Activated T-helper 2 cell treated with anti-CD3 and anti-CD28 coated beads, Interferon-gamma antibody, Interleukin-2, Interleukin-4, amounts not matched to agents 10 μg/mL and 5 μg/mL and 100 μg/mL, durations not matched to agents 14 hours and 24 hours and 36 hours (primary cell): Measurements from ENCODE around the gene TTC32. TPM values are rescaled to one million over a fixed set of nuclear protein-coding genes. Genes with fewer than 3 reads are reported as not detected.
A peak's percentile ranks its signal among the peaks of the same experiment; 100 is the strongest.

Experiments
- DNase-seq: peaks from one replicate; pipeline ENCODE4 v3.0.0; 2021; ENCODE audit warnings: low spot score
- H3K27ac Mint-ChIP-seq: one replicate; pipeline ENCODE4 v1.8.0; 2021; ENCODE audit warnings: mixed read lengths
- H3K27me3 Mint-ChIP-seq: one replicate; pipeline ENCODE4 v1.8.0; 2021; ENCODE audit warnings: low read depth, mixed read lengths
- H3K36me3 Mint-ChIP-seq: one replicate; pipeline ENCODE4 v1.8.0; 2021; ENCODE audit warnings: low read depth, mixed read lengths
- H3K4me1 Mint-ChIP-seq: one replicate; pipeline ENCODE4 v1.8.0; 2021; ENCODE audit warnings: low read depth, mixed read lengths
- H3K4me3 Mint-ChIP-seq: one replicate; pipeline ENCODE4 v1.8.0; 2021; ENCODE audit warnings: low read depth, mild to moderate bottlenecking, moderate library complexity, mixed read lengths
- H3K9me3 Mint-ChIP-seq: one replicate; pipeline ENCODE4 v1.8.0; 2021; ENCODE audit warnings: mixed read lengths
- intact Hi-C: fragments of 100-400 bp; cut with micrococcal nuclease; formaldehyde crosslinking; loops from one replicate; pipeline ENCODE4 v1.15.1; 2023
- total RNA-seq: library from RNA; stranded (reverse); gene quantifications from 2 replicates; pipeline ENCODE4 v1.2.3, GENCODE V29; 2022

The TTC32 gene
- total RNA-seq, 1 donor from 2014 or later = 14.8 TPM

GRCh38 chr2:19868224-19868623 lies 33.6 kb downstream of the TTC32 start:
- Mint-ChIP-seq H3K4me1 (peaks cover 22% of the 10 kb centered on the region), H3K27me3 (no peaks in the 10 kb centered on the region), H3K27ac (no peak overlapping the region), H3K36me3 (no peaks in the 10 kb centered on the region), H3K9me3 (no peaks in the 10 kb centered on the region), H3K4me3 (no peak overlapping the region)
- intact Hi-C loops = loop anchor here (2.0 to 5.0 kb wide), 3 partner anchors 27 to 1481 kb away; no protein-coding TSS in a partner anchor
- no peak for DNase-seq

- H3K27ac Mint-ChIP-seq = no peak overlapping the region
- intact Hi-C loops = loop anchor here (5.0 kb wide), 2 partner anchors 519 to 1479 kb away; no protein-coding TSS in a partner anchor
- H3K27me3 Mint-ChIP-seq = peaks cover 1% of the 10 kb centered on the region
- H3K4me3 Mint-ChIP-seq = no peak overlapping the region
- peaks cover 22% of the 10 kb centered on the region for H3K4me1 Mint-ChIP-seq
- H3K9me3 Mint-ChIP-seq = no peaks in the 10 kb centered on the region
- H3K36me3 Mint-ChIP-seq = no peaks in the 10 kb centered on the region
- DNase-seq = no peak
Measured at GRCh38 chr2:19866771-19867170, 35.0 kb downstream of the TTC32 start.

GRCh38 chr2:19865151-19865550 lies 36.6 kb downstream of the TTC32 start:
- Mint-ChIP-seq H3K4me3 (no peak overlapping the region), H3K9me3 (no peaks in the 10 kb centered on the region), H3K27ac (peak overlapping the region; percentile 11), H3K36me3 (no peaks in the 10 kb centered on the region), H3K4me1 (peaks cover 22% of the 10 kb centered on the region), H3K27me3 (peaks cover 1% of the 10 kb centered on the region)
- no peak for DNase-seq
- intact Hi-C loops = loop anchor here (5.0 kb wide), 2 partner anchors 518 to 1478 kb away; no protein-coding TSS in a partner anchor

- H3K27me3 Mint-ChIP-seq = peaks cover 1% of the 10 kb centered on the region
- peaks cover 18% of the 10 kb centered on the region for H3K4me1 Mint-ChIP-seq
- no peaks in the 10 kb centered on the region for H3K9me3 Mint-ChIP-seq
- intact Hi-C loops = loop anchor here (5.0 kb wide), 2 partner anchors 97 to 502 kb away; no protein-coding TSS in a partner anchor
- no peak overlapping the region for H3K27ac Mint-ChIP-seq
- H3K4me3 Mint-ChIP-seq = no peak overlapping the region
- no peaks in the 10 kb centered on the region for H3K36me3 Mint-ChIP-seq
- DNase-seq = no peak
Measured at GRCh38 chr2:19864381-19864780, 37.4 kb downstream of the TTC32 start.

- no peak overlapping the region for H3K4me3 Mint-ChIP-seq
- intact Hi-C loops = loop anchor here (1.0 to 5.0 kb wide), 5 partner anchors 96 to 1428 kb away; no protein-coding TSS in a partner anchor
- H3K27me3 Mint-ChIP-seq = peaks cover 1% of the 10 kb centered on the region
Measured at GRCh38 chr2:19863303-19864041, 38.3 kb downstream of the TTC32 start.

GRCh38 chr2:19861813-19862212 lies 40.0 kb downstream of the TTC32 start:
- Mint-ChIP-seq H3K36me3 (no peaks in the 10 kb centered on the region), H3K4me1 (peaks cover 10% of the 10 kb centered on the region), H3K27me3 (peaks cover 8% of the 10 kb centered on the region), H3K9me3 (no peaks in the 10 kb centered on the region), H3K4me3 (no peak overlapping the region), H3K27ac (no peak overlapping the region)
- no peak for DNase-seq
- intact Hi-C loops = loop anchor here (5.0 kb wide), 2 partner anchors 95 to 500 kb away; no protein-coding TSS in a partner anchor

More at GRCh38 chr2:19863303-19864041, 38.3 kb downstream of the TTC32 start:
- peak; percentile 50 for DNase-seq
- Mint-ChIP-seq H3K36me3 (no peaks in the 10 kb centered on the region), H3K4me1 (peaks cover 13% of the 10 kb centered on the region), H3K9me3 (no peaks in the 10 kb centered on the region), H3K27ac (no peak overlapping the region)

- peaks cover 7% of the 10 kb centered on the region for H3K4me1 Mint-ChIP-seq
- intact Hi-C loops = loop anchor here (5.0 kb wide), 2 partner anchors 93 to 498 kb away; no protein-coding TSS in a partner anchor
Measured at GRCh38 chr2:19860022-19860421, 41.8 kb downstream of the TTC32 start.

GRCh38 chr2:19859565-19859964 lies 42.2 kb downstream of the TTC32 start:
- Mint-ChIP-seq H3K4me1 (peaks cover 3% of the 10 kb centered on the region), H3K4me3 (no peak overlapping the region)
- intact Hi-C loops = no loop called here

More at GRCh38 chr2:19860022-19860421, 41.8 kb downstream of the TTC32 start:
- Mint-ChIP-seq H3K4me3 (no peak overlapping the region), H3K36me3 (no peaks in the 10 kb centered on the region), H3K27me3 (peaks cover 14% of the 10 kb centered on the region), H3K9me3 (no peaks in the 10 kb centered on the region), H3K27ac (no peak overlapping the region)
- no peak for DNase-seq

GRCh38 chr2:19857806-19858205 lies 44.0 kb downstream of the TTC32 start:
- DNase-seq = no peak
- Mint-ChIP-seq H3K4me1 (no peaks in the 10 kb centered on the region), H3K4me3 (no peak overlapping the region), H3K27me3 (peaks cover 14% of the 10 kb centered on the region), H3K27ac (no peak overlapping the region), H3K36me3 (no peaks in the 10 kb centered on the region), H3K9me3 (no peaks in the 10 kb centered on the region)
- intact Hi-C loops = no loop called here

More at GRCh38 chr2:19859565-19859964, 42.2 kb downstream of the TTC32 start:
- Mint-ChIP-seq H3K36me3 (no peaks in the 10 kb centered on the region), H3K9me3 (no peaks in the 10 kb centered on the region), H3K27me3 (peaks cover 14% of the 10 kb centered on the region), H3K27ac (no peak overlapping the region)
- DNase-seq = no peak

- no peaks in the 10 kb centered on the region for H3K36me3 Mint-ChIP-seq
- no peak for DNase-seq
- intact Hi-C loops = no loop called here
- H3K4me3 Mint-ChIP-seq = no peak overlapping the region
- H3K4me1 Mint-ChIP-seq = no peaks in the 10 kb centered on the region
- no peak overlapping the region for H3K27ac Mint-ChIP-seq
- no peaks in the 10 kb centered on the region for H3K9me3 Mint-ChIP-seq
- peaks cover 14% of the 10 kb centered on the region for H3K27me3 Mint-ChIP-seq
Measured at GRCh38 chr2:19857100-19857499, 44.7 kb downstream of the TTC32 start.

GRCh38 chr2:19855542-19856431 lies 46.0 kb downstream of the TTC32 start:
- no peak overlapping the region for H3K4me3 Mint-ChIP-seq
- DNase-seq = no peak
- no peaks in the 10 kb centered on the region for H3K36me3 Mint-ChIP-seq
- intact Hi-C loops = no loop called here
- H3K27me3 Mint-ChIP-seq = peaks cover 13% of the 10 kb centered on the region
- H3K27ac Mint-ChIP-seq = no peak overlapping the region
- H3K4me1 Mint-ChIP-seq = no peaks in the 10 kb centered on the region
- H3K9me3 Mint-ChIP-seq = no peaks in the 10 kb centered on the region

- intact Hi-C loops = no loop called here
Measured at GRCh38 chr2:19854596-19855541, 46.9 kb downstream of the TTC32 start.

More at GRCh38 chr2:19854596-19855541, 46.9 kb downstream of the TTC32 start:
- H3K27ac Mint-ChIP-seq = no peak overlapping the region
- H3K4me1 Mint-ChIP-seq = no peaks in the 10 kb centered on the region
- no peaks in the 10 kb centered on the region for H3K36me3 Mint-ChIP-seq
- peaks cover 13% of the 10 kb centered on the region for H3K27me3 Mint-ChIP-seq
- H3K4me3 Mint-ChIP-seq = no peak overlapping the region
- DNase-seq = no peak
- H3K9me3 Mint-ChIP-seq = no peaks in the 10 kb centered on the region
